GM19099 (cell line): ENCODE measurements around the gene LDHD.

Experiments
- POLR2A ChIP-seq: IDR thresholded peaks from 3 replicates; pipeline ENCODE4 v1.6.1; 2011; ENCODE audit warnings: low read depth; ENCODE audit not compliant: insufficient read length; ENCODE audit errors: extremely low read depth

The LDHD gene

GRCh38 chr16:75116081-75116910, at the start of gene LDHD:
LDHD (minus strand) TSS chr16:75116780; CDS start chr16:75116720, 60 bp downstream.
- TF ChIP-seq POLR2A: no peak

GRCh38 chr16:75160386-75160785, 43.8 kb upstream of the LDHD start:
- no peak for TF ChIP-seq POLR2A

GRCh38 chr16:75152635-75153034, 36.1 kb upstream of the LDHD start:
- no peak for TF ChIP-seq POLR2A

- no peak for TF ChIP-seq POLR2A
Observed at GRCh38 chr16:75151798-75152197, 35.2 kb upstream of the LDHD start.

GRCh38 chr16:75148311-75149195, 32.0 kb upstream of the LDHD start, which contains the start of gene ZFP1:
ZFP1 (plus strand) TSS chr16:75148524; CDS start chr16:75152952, 4,428 bp downstream.
- TF ChIP-seq POLR2A: peak; percentile 70

- no peak for TF ChIP-seq POLR2A
Observed at GRCh38 chr16:75147968-75148310, 31.4 kb upstream of the LDHD start.

- TF ChIP-seq POLR2A: no peak
Observed at GRCh38 chr16:75143941-75144340, 27.4 kb upstream of the LDHD start.

- no peak for TF ChIP-seq POLR2A
Observed at GRCh38 chr16:75139498-75139897, 22.9 kb upstream of the LDHD start.

GRCh38 chr16:75138636-75139035, 22.1 kb upstream of the LDHD start:
- no peak for TF ChIP-seq POLR2A

- no peak for TF ChIP-seq POLR2A
Observed at GRCh38 chr16:75138233-75138632, 21.7 kb upstream of the LDHD start.

- no peak for TF ChIP-seq POLR2A
Observed at GRCh38 chr16:75131081-75131480, 14.5 kb upstream of the LDHD start.

GRCh38 chr16:75130150-75130771, 13.7 kb upstream of the LDHD start:
- TF ChIP-seq POLR2A: no peak

- no peak for TF ChIP-seq POLR2A
Observed at GRCh38 chr16:75127713-75128415, 11.3 kb upstream of the LDHD start.

- TF ChIP-seq POLR2A: no peak
Observed at GRCh38 chr16:75122609-75123008, 6.0 kb upstream of the LDHD start.
